Effector memory CD4-positive, alpha-beta T cell (primary cell): ENCODE data around the gene GPR107.

Experiments
- DNase-seq, 3 donors: peaks; one replicate each; pipeline ENCODE4 v3.0.0-alpha.2; 2020
- H3K27ac ChIP-seq: 2 replicates; pipeline ENCODE4 v1.7.0; 2013; ENCODE audit warnings: mild to moderate bottlenecking, low read length, moderate library complexity; ENCODE audit not compliant: insufficient read depth, poor library complexity, severe bottlenecking
- H3K27me3 ChIP-seq: replicated peaks from 2 replicates; pipeline ENCODE4 v1.7.0; 2013; ENCODE audit warnings: mild to moderate bottlenecking, low read length; ENCODE audit not compliant: insufficient read depth, control insufficient read depth, poor library complexity, severe bottlenecking
- H3K36me3 ChIP-seq: 2 replicates; pipeline ENCODE4 v1.7.0; 2013; ENCODE audit warnings: mild to moderate bottlenecking, low read length, moderate library complexity; ENCODE audit not compliant: control insufficient read depth, insufficient read depth
- H3K4me1 ChIP-seq: 2 replicates; pipeline ENCODE4 v1.7.0; 2013; ENCODE audit warnings: low read length, mild to moderate bottlenecking; ENCODE audit not compliant: control insufficient read depth, insufficient read depth, poor library complexity, severe bottlenecking
- H3K4me3 ChIP-seq: 2 replicates; pipeline ENCODE4 v1.7.0; 2013; ENCODE audit warnings: low read length, low read depth, mild to moderate bottlenecking; ENCODE audit not compliant: insufficient read depth, poor library complexity, severe bottlenecking
- H3K9me3 ChIP-seq: 2 replicates; pipeline ENCODE4 v1.7.0; 2013; ENCODE audit warnings: mild to moderate bottlenecking, low read length, moderate library complexity; ENCODE audit not compliant: control insufficient read depth

GPR107 gene

DNA sequence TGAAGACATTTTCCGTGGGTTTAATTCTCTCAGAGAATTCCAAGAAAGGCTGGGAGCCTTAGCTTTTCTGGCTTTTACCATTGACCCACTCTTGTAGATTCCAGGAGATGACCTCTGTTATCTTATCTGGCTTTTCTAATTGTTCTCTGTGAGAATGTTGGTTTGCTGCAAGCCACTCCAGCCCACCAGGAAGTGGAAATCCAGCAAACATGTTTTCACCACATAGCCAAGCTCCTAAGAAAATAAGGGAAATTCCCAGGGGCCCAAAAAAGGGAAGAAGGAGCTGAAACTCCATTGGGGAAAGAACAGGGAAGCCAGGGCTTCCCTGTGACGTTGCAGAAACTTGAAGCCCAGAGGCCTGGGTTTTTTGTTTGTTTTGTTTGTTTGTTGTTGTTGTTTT is 19.7 kb downstream of the GPR107 start:
- Histone ChIP-seq H3K9me3 (no peaks in the 10 kb centered on the region), H3K27ac (no peak overlapping the region), H3K36me3 (peaks cover 16% of the 10 kb centered on the region), H3K27me3 (no peaks in the 10 kb centered on the region), H3K4me1 (peaks cover 6% of the 10 kb centered on the region), H3K4me3 (no peak overlapping the region)
- DNase-seq, result no peak

DNA sequence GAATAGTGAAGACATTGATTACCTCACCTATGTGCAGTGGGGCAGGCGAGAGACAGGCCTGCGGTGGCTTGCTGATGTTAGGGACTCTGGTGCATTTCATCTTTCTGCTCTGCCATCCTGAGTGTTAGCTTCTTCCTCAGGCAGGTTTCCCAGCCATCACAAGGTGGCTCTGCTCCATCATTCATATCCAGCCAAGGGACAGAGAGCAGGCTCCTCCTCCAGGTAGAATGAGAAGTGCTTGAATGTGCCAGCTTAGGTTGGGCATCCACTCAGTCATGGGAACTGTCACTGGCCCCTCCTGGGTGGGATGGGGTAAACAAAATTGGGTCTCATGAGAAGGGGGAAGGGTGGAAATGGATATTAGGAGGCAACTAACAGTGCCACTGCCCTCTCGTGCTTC is 24.8 kb downstream of the GPR107 start:
- H3K4me1 ChIP-seq, result peaks cover 2% of the 10 kb centered on the region
- no peaks in the 10 kb centered on the region for H3K27me3 ChIP-seq
- H3K9me3 ChIP-seq, result no peaks in the 10 kb centered on the region
- H3K27ac ChIP-seq, result no peak overlapping the region
- peaks cover 50% of the 10 kb centered on the region for H3K36me3 ChIP-seq
- no peak overlapping the region for H3K4me3 ChIP-seq
- DNase-seq, result no peak

DNA sequence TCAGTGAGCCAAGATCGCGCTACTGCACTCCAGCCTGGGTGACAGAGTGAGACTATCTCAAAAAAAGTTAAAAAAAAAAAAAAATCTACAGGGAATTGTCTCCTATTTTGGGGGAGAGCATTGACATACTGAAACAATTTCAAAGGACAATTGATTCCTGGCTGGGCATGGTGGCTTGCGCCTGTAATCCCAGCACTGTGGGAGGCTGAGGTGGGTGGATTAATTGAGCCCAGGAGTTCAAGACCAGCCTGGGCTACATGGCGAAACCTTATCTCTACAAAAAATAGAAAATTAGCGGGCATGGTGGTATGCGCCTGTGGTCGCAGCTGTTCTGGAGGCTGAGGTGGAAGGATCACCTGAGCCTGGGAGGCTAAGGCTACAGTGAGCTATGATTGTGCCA is 30.6 kb downstream of the GPR107 start:
- no peak overlapping the region for H3K27ac ChIP-seq
- H3K9me3 ChIP-seq, result no peaks in the 10 kb centered on the region
- H3K36me3 ChIP-seq, result peaks cover 38% of the 10 kb centered on the region
- H3K4me3 ChIP-seq, result no peak overlapping the region
- no peaks in the 10 kb centered on the region for H3K27me3 ChIP-seq
- no peaks in the 10 kb centered on the region for H3K4me1 ChIP-seq
- DNase-seq, result no peak

DNA sequence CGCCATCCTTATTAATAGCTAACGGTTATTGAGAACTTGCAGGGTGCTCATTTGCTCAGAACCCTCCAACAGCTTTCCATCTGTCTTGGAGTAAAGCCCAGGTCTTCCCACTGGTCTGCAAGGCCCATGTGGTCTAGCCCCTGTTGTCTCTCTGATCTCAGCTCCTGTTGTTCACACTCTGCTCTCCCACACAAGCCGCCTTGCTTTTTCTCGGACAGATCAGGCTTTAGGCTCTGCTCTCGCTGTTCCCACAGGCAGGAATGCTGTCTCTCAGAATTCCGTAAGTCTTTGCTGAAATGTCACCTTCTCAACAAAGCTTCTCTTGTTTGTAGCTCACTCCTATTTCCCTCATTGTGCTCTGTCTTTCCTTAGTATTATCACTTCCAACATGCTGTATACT is 34.3 kb downstream of the GPR107 start:
- Histone ChIP-seq H3K27ac (no peak overlapping the region), H3K27me3 (no peaks in the 10 kb centered on the region), H3K4me1 (no peaks in the 10 kb centered on the region), H3K36me3 (peaks cover 34% of the 10 kb centered on the region), H3K9me3 (no peaks in the 10 kb centered on the region), H3K4me3 (no peak overlapping the region)
- DNase-seq, result no peak

DNA sequence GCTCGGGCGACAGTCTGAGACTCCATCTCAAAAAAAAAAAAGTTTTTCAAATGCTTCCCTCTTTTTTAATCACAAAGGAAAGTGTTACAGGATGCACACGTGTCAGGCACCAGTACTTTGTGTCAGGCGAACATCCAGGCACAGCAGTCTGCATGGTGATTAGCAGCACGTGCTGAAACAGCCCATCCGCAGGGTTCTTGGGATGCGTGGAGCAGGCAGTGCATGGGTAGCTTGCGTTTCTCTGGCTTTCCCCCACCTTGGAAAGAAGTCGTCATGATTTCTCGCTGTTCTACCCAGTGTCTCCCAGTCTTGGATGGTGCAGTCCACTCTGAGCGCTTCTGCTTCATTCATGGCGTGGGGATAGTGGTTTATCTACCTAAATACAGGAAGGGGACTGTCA is 35.4 kb downstream of the GPR107 start:
- Histone ChIP-seq H3K27ac (no peak overlapping the region), H3K9me3 (no peaks in the 10 kb centered on the region), H3K4me3 (no peak overlapping the region), H3K27me3 (no peaks in the 10 kb centered on the region), H3K36me3 (peaks cover 37% of the 10 kb centered on the region), H3K4me1 (no peaks in the 10 kb centered on the region)
- no peak for DNase-seq

DNA sequence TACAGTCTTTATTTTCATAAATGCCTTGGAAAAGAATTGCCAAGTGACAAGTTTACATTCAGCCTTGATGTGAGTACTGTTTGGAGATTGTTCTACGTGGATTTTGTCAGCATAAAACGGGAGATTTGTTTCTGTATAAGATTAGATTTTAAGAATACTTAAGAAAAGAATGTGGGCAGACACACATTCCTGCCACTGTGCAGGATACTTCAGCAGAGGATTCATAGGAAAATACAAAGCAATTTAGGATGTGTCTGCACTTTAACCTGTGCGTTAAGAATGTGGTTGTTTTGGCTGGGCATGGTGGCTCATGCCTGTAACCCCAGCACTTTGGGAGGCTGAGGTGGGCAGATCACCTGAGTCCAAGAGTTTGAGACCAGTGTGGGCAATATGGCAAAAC is 37.2 kb downstream of the GPR107 start:
- DNase-seq, result no peak
- Histone ChIP-seq H3K9me3 (no peaks in the 10 kb centered on the region), H3K4me3 (no peak overlapping the region), H3K4me1 (no peaks in the 10 kb centered on the region), H3K27me3 (no peaks in the 10 kb centered on the region), H3K36me3 (peaks cover 40% of the 10 kb centered on the region), H3K27ac (no peak overlapping the region)

DNA sequence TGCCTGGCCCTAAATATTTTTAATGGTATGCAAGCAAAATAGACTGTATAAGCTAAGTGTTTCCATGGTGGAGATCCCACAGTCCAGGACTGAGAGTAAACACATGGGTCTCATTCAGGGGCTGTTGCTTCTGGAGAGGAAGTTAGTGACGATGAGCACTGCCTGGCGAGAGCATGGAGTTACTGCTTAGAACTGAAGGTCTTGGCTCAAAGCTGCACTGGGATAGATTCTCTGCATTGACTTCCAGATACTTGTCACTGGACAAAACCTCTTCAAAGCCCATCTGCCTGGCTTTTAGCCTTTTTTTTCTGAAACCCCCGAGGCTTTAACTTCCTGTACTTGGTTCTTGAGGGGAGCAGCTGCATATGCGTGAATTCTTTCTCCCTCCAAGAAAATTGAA is 39.2 kb downstream of the GPR107 start:
- no peak for DNase-seq
- Histone ChIP-seq H3K4me1 (no peaks in the 10 kb centered on the region), H3K27me3 (no peaks in the 10 kb centered on the region), H3K4me3 (no peak overlapping the region), H3K27ac (no peak overlapping the region), H3K9me3 (no peaks in the 10 kb centered on the region), H3K36me3 (peaks cover 53% of the 10 kb centered on the region)

DNA sequence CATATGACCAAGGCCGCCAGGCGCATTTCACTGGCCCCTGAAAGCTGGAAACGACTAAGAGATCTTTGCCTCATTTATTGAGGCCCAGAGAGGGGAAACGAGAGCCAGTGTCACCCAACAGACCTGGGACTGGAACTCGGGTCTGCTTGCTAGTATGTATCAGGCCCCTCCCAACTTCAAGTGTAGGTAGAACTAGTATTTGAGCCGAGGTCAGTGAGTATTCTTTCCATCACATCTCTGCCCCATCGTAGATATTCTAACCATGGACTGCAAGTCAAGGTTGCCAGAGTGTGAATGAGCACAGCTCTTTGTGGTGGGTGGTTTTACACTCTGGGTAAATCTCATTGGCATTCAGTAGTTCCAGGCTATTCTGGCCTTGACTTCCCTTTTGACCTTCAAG is 42.2 kb downstream of the GPR107 start:
- Histone ChIP-seq H3K4me1 (no peaks in the 10 kb centered on the region), H3K4me3 (no peak overlapping the region), H3K27ac (no peak overlapping the region), H3K27me3 (no peaks in the 10 kb centered on the region), H3K36me3 (peaks cover 59% of the 10 kb centered on the region), H3K9me3 (no peaks in the 10 kb centered on the region)
- DNase-seq, result no peak

DNA sequence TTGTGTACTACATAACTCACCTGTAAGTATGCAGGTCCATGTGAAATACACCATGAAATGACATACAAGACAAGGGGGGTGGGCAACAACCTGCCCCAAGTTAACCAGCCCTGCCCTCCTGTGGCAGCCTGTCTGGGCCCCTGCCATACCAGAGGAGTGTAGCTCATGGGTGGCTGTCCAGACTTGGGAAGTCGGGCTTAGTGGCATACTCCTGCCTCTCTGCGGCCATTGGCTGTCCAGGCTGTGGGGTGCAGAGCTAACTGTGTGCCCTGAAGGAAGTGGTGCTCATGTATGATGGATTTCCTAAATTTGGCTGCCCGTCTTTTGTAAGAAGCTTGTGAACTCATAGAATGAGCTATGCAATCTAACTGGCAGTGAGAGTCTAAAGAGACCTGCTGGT is 47.0 kb downstream of the GPR107 start:
- no peaks in the 10 kb centered on the region for H3K27me3 ChIP-seq
- no peak for DNase-seq
- H3K36me3 ChIP-seq, result peaks cover 73% of the 10 kb centered on the region
- no peaks in the 10 kb centered on the region for H3K4me1 ChIP-seq
- H3K4me3 ChIP-seq, result no peak overlapping the region
- H3K27ac ChIP-seq, result no peak overlapping the region
- no peaks in the 10 kb centered on the region for H3K9me3 ChIP-seq

DNA sequence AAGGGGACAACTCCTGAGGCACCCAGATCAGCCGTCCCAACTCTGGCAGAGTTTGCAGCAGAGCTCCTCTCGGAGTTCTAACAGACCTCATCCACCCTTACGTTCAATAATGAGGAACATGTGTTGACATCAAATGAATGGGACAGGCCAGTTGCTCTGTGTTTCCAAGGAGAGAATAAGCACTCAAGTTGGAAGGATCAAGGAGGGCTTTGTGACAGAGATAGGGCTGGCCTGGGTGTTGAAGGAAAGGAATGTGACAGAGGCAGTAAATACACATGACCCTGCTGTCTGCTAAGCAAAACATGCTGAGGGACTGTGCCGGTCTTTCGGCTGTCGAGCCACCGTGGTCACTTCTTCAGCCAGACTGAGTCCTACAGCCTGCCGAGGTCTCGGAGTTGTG is 48.2 kb downstream of the GPR107 start:
- no peak for DNase-seq
- Histone ChIP-seq H3K4me3 (no peak overlapping the region), H3K9me3 (no peaks in the 10 kb centered on the region), H3K27me3 (no peaks in the 10 kb centered on the region), H3K36me3 (peaks cover 68% of the 10 kb centered on the region), H3K27ac (no peak overlapping the region), H3K4me1 (no peaks in the 10 kb centered on the region)
